ENCODE measurements around the gene ATP9B.

The ATP9B gene

GRCh38 chr18:79182047-79182713 lies 113.0 kb downstream of the ATP9B start:
- DNase-seq (ENCODE audit: insufficient read length, low spot score) (no peak), FAIRE-seq (peak; percentile 35)
- TF ChIP-seq CTCF (IDR thresholded peaks at IDR 0.05; ENCODE audit: insufficient read depth, missing control alignments): no peak

GRCh38 chr18:79185648-79186047 lies 116.5 kb downstream of the ATP9B start:
- FAIRE-seq: no peak

GRCh38 chr18:79186649-79187048 lies 117.5 kb downstream of the ATP9B start:
- DNase-seq (ENCODE audit: insufficient read length, low spot score) (no peak), FAIRE-seq (no peak)
- no peak for TF ChIP-seq CTCF (IDR thresholded peaks at IDR 0.05; ENCODE audit: insufficient read depth, missing control alignments)

More at GRCh38 chr18:79185648-79186047, 116.5 kb downstream of the ATP9B start:
- no peak for DNase-seq (ENCODE audit: insufficient read length, low spot score)
- TF ChIP-seq CTCF (IDR thresholded peaks at IDR 0.05; ENCODE audit: insufficient read depth, missing control alignments): no peak

- no peak for FAIRE-seq
- no peak for DNase-seq (ENCODE audit: insufficient read length, low spot score)
- no peak for TF ChIP-seq CTCF (IDR thresholded peaks at IDR 0.05; ENCODE audit: insufficient read depth, missing control alignments)
These were observed 118.5 kb downstream of the ATP9B start for GRCh38 chr18:79187532-79188277.

- TF ChIP-seq CTCF (IDR thresholded peaks at IDR 0.05; ENCODE audit: insufficient read depth, missing control alignments): no peak
- FAIRE-seq: no peak
- DNase-seq (ENCODE audit: insufficient read length, low spot score): no peak
These were observed 122.2 kb downstream of the ATP9B start for GRCh38 chr18:79191418-79191817.

- DNase-seq (ENCODE audit: insufficient read length, low spot score) (no peak), FAIRE-seq (peak; percentile 96)
- TF ChIP-seq CTCF (IDR thresholded peaks at IDR 0.05; ENCODE audit: insufficient read depth, missing control alignments): no peak
These were observed 122.8 kb downstream of the ATP9B start for GRCh38 chr18:79191956-79192355.

GRCh38 chr18:79193826-79194225 lies 124.6 kb downstream of the ATP9B start:
- FAIRE-seq (peak; percentile 87), DNase-seq (ENCODE audit: insufficient read length, low spot score) (no peak)
- TF ChIP-seq CTCF (IDR thresholded peaks at IDR 0.05; ENCODE audit: insufficient read depth, missing control alignments): no peak

Data from D721Med (cell line).